Measurements from ENCODE around the gene PRSS57. TPM values are rescaled to one million over a fixed set of nuclear protein-coding genes. Genes with fewer than 3 reads are reported as not detected.
"Not testable (repeated sequence)": the region's sequence is repeated elsewhere in the genome, so short reads cannot be mapped to it uniquely, and the experiment has no call there.

PRSS57 gene
- total RNA-seq, result 1 to 10 TPM in 3 of 5 donors, under 1 TPM in 1, not detected in 1; 0.86 to 2.5 (median 1.7) TPM
- total RNA-seq (2013), result 0.48 TPM
- total RNA-seq, result 0.04 to 4.1 (median 0.74) reads per million in 29 experiments

GRCh38 chr19:695352-695949 lies at the start of gene PRSS57:
TSS of gene PRSS57 (minus strand) at chr19:695452. CDS start at chr19:695430, 22 bp downstream.
- CTCF ChIA-PET, result no interaction called here
- H3K4me3 ChIP-seq (ENCODE audit: control insufficient read depth in 1 of 2, extremely low read depth in 1 of 2, low read length in 1 of 2), result no peak within 1 kb of the TSS
- no peaks in the 10 kb centered on the region for H3K36me3 ChIP-seq (ENCODE audit: control insufficient read depth in 2 of 2, extremely low read depth in 1 of 2, insufficient read depth in 1 of 2, low read length in 1 of 2)
- DNase-seq, result no peak
- Mint-ChIP-seq H3K27me3 (peaks cover 7 to 29% of the 10 kb centered on the region in 2 donors), H3K36me3 (no peaks in the 10 kb centered on the region), H3K27ac (no peak within 1 kb of the TSS), H3K9me3 (no peaks in the 10 kb centered on the region), H3K4me3 (peak within 1 kb of the TSS in 1 of 3 donors; percentile 27), H3K4me1 (peaks cover 0 to 6% (median 2%) of the 10 kb centered on the region in 3 donors)
- POLR2A ChIA-PET, result no interaction called here
- no peak within 1 kb of the TSS for H3K27ac ChIP-seq (ENCODE audit: low read length)
- WGBS (ENCODE audit: insufficient coverage), result 14% methylated on average over 16 of the region's 31 CpGs
- H3K9me3 ChIP-seq, result no peaks in the 10 kb centered on the region
- ATAC-seq (replicated peaks in 1 of 4), result peak in 1 of 4 experiments; percentile 33
- peaks cover 0 to 51% of the 10 kb centered on the region in 2 experiments for H3K27me3 ChIP-seq (replicated peaks in 1 of 2; ENCODE audit: control insufficient read depth in 2 of 2, extremely low read depth in 1 of 2, insufficient read depth in 2 of 2, low read length in 1 of 2)
- peaks cover 0 to 14% of the 10 kb centered on the region in 2 experiments for H3K4me1 ChIP-seq (ENCODE audit: control insufficient read depth in 1 of 2, extremely low read depth in 1 of 2, insufficient read depth in 2 of 2, low read length in 2 of 2)

GRCh38 chr19:743168-743687 lies 48.0 kb upstream of the PRSS57 start:
- H3K4me3 ChIP-seq (ENCODE audit: control insufficient read depth in 1 of 2, extremely low read depth in 1 of 2, low read length in 1 of 2), result no peak overlapping the region
- no peak overlapping the region for H3K4me3 Mint-ChIP-seq
- WGBS (ENCODE audit: insufficient coverage), result 97% methylated on average over 8 of the region's 13 CpGs
- H3K27ac ChIP-seq (ENCODE audit: low read length), result no peak overlapping the region
- no peaks in the 10 kb centered on the region for H3K27me3 Mint-ChIP-seq
- no peaks in the 10 kb centered on the region for H3K9me3 Mint-ChIP-seq
- H3K27me3 ChIP-seq (replicated peaks in 1 of 2; ENCODE audit: control insufficient read depth in 2 of 2, extremely low read depth in 1 of 2, insufficient read depth in 2 of 2, low read length in 1 of 2), result peaks cover 0 to 33% of the 10 kb centered on the region in 2 experiments
- ATAC-seq (replicated peaks in 1 of 4) (no peak), DNase-seq (no peak)
- POLR2A ChIA-PET, result interaction anchor here in 1 of 2 donors (0.5 kb wide), 1 partner anchor 80 kb away, joined by 4 read pairs; the partner anchor contains the start of gene RNF126
- no peaks in the 10 kb centered on the region for H3K4me1 ChIP-seq (ENCODE audit: control insufficient read depth in 1 of 2, extremely low read depth in 1 of 2, insufficient read depth in 2 of 2, low read length in 2 of 2)
- H3K4me1 Mint-ChIP-seq, result no peaks in the 10 kb centered on the region
- no peaks in the 10 kb centered on the region for H3K36me3 ChIP-seq (ENCODE audit: control insufficient read depth in 2 of 2, extremely low read depth in 1 of 2, insufficient read depth in 1 of 2, low read length in 1 of 2)
- no peaks in the 10 kb centered on the region for H3K36me3 Mint-ChIP-seq
- no peak overlapping the region for H3K27ac Mint-ChIP-seq
- H3K9me3 ChIP-seq, result no peaks in the 10 kb centered on the region
- CTCF ChIA-PET, result no interaction called here

- no peaks in the 10 kb centered on the region for H3K9me3 Mint-ChIP-seq
- H3K27ac ChIP-seq (ENCODE audit: low read length), result no peak overlapping the region
- H3K27me3 Mint-ChIP-seq, result no peaks in the 10 kb centered on the region
- H3K4me1 Mint-ChIP-seq, result no peaks in the 10 kb centered on the region
- peaks cover 0 to 3% of the 10 kb centered on the region in 2 experiments for H3K4me1 ChIP-seq (ENCODE audit: control insufficient read depth in 1 of 2, extremely low read depth in 1 of 2, insufficient read depth in 2 of 2, low read length in 2 of 2)
- H3K36me3 Mint-ChIP-seq, result no peaks in the 10 kb centered on the region
- H3K4me3 ChIP-seq (ENCODE audit: control insufficient read depth in 1 of 2, extremely low read depth in 1 of 2, low read length in 1 of 2), result no peak overlapping the region
- no peak for DNase-seq
- H3K27ac Mint-ChIP-seq, result no peak overlapping the region
- WGBS (ENCODE audit: insufficient coverage), result 94% methylated on average over 18 of the region's 24 CpGs
- peaks cover 0 to 32% of the 10 kb centered on the region in 2 experiments for H3K27me3 ChIP-seq (replicated peaks in 1 of 2; ENCODE audit: control insufficient read depth in 2 of 2, extremely low read depth in 1 of 2, insufficient read depth in 2 of 2, low read length in 1 of 2)
- ChIA-PET POLR2A (no interaction called here), CTCF (no interaction called here)
- H3K4me3 Mint-ChIP-seq, result no peak overlapping the region
- H3K9me3 ChIP-seq, result no peaks in the 10 kb centered on the region
- no peaks in the 10 kb centered on the region for H3K36me3 ChIP-seq (ENCODE audit: control insufficient read depth in 2 of 2, extremely low read depth in 1 of 2, insufficient read depth in 1 of 2, low read length in 1 of 2)
- no peak for ATAC-seq (replicated peaks in 1 of 4)
Measured at GRCh38 chr19:742540-743075, 47.4 kb upstream of the PRSS57 start.

GRCh38 chr19:741506-742131 lies 46.4 kb upstream of the PRSS57 start:
- POLR2A ChIA-PET, result no interaction called here
- DNase-seq (peak in 1 of 35 experiments; percentile 24), ATAC-seq (replicated peaks in 1 of 4) (peak in 2 of 4 experiments; percentile 29 to 40)
- peaks cover 0 to 2% of the 10 kb centered on the region in 2 donors for H3K27me3 Mint-ChIP-seq
- no peaks in the 10 kb centered on the region for H3K36me3 Mint-ChIP-seq
- Histone ChIP-seq H3K36me3 (ENCODE audit: control insufficient read depth in 2 of 2, extremely low read depth in 1 of 2, insufficient read depth in 1 of 2, low read length in 1 of 2) (no peaks in the 10 kb centered on the region), H3K4me1 (ENCODE audit: control insufficient read depth in 1 of 2, extremely low read depth in 1 of 2, insufficient read depth in 2 of 2, low read length in 2 of 2) (peaks cover 0 to 5% of the 10 kb centered on the region in 2 experiments), H3K9me3 (no peaks in the 10 kb centered on the region), H3K4me3 (ENCODE audit: control insufficient read depth in 1 of 2, extremely low read depth in 1 of 2, low read length in 1 of 2) (no peak overlapping the region), H3K27ac (ENCODE audit: low read length) (no peak overlapping the region), H3K27me3 (replicated peaks in 1 of 2; ENCODE audit: control insufficient read depth in 2 of 2, extremely low read depth in 1 of 2, insufficient read depth in 2 of 2, low read length in 1 of 2) (peaks cover 0 to 41% of the 10 kb centered on the region in 2 experiments)
- CTCF ChIA-PET, result no interaction called here
- 80% methylated on average over 11 of the region's 19 CpGs for WGBS (ENCODE audit: insufficient coverage)
- no peaks in the 10 kb centered on the region for H3K9me3 Mint-ChIP-seq
- H3K27ac Mint-ChIP-seq, result no peak overlapping the region
- H3K4me1 Mint-ChIP-seq, result peaks cover 0 to 6% (median 0%) of the 10 kb centered on the region in 3 donors
- no peak overlapping the region for H3K4me3 Mint-ChIP-seq

- H3K4me1 ChIP-seq (ENCODE audit: control insufficient read depth in 1 of 2, extremely low read depth in 1 of 2, insufficient read depth in 2 of 2, low read length in 2 of 2); H3K4me3 Mint-ChIP-seq; H3K36me3 ChIP-seq (ENCODE audit: control insufficient read depth in 2 of 2, extremely low read depth in 1 of 2, insufficient read depth in 1 of 2, low read length in 1 of 2); H3K27ac ChIP-seq (ENCODE audit: low read length); H3K36me3 Mint-ChIP-seq; CTCF ChIA-PET; H3K4me1 Mint-ChIP-seq; ATAC-seq (replicated peaks in 1 of 4); POLR2A ChIA-PET; H3K4me3 ChIP-seq (ENCODE audit: control insufficient read depth in 1 of 2, extremely low read depth in 1 of 2, low read length in 1 of 2); H3K9me3 ChIP-seq; H3K27ac Mint-ChIP-seq; DNase-seq; H3K27me3 Mint-ChIP-seq; H3K9me3 Mint-ChIP-seq: not testable (repeated sequence)
- peaks cover 0 to 43% of the 10 kb centered on the region in 2 experiments for H3K27me3 ChIP-seq (replicated peaks in 1 of 2; ENCODE audit: control insufficient read depth in 2 of 2, extremely low read depth in 1 of 2, insufficient read depth in 2 of 2, low read length in 1 of 2)
- 91% methylated on average over 9 of the region's 16 CpGs for WGBS (ENCODE audit: insufficient coverage)
Measured at GRCh38 chr19:740816-741505, 45.7 kb upstream of the PRSS57 start.

GRCh38 chr19:739998-740715 lies 44.9 kb upstream of the PRSS57 start:
- no peaks in the 10 kb centered on the region for H3K9me3 Mint-ChIP-seq
- Histone ChIP-seq H3K36me3 (ENCODE audit: control insufficient read depth in 2 of 2, extremely low read depth in 1 of 2, insufficient read depth in 1 of 2, low read length in 1 of 2) (no peaks in the 10 kb centered on the region), H3K9me3 (no peaks in the 10 kb centered on the region), H3K27me3 (replicated peaks in 1 of 2; ENCODE audit: control insufficient read depth in 2 of 2, extremely low read depth in 1 of 2, insufficient read depth in 2 of 2, low read length in 1 of 2) (peaks cover 0 to 43% of the 10 kb centered on the region in 2 experiments), H3K4me3 (ENCODE audit: control insufficient read depth in 1 of 2, extremely low read depth in 1 of 2, low read length in 1 of 2) (no peak overlapping the region), H3K27ac (ENCODE audit: low read length) (no peak overlapping the region), H3K4me1 (ENCODE audit: control insufficient read depth in 1 of 2, extremely low read depth in 1 of 2, insufficient read depth in 2 of 2, low read length in 2 of 2) (peaks cover 0 to 5% of the 10 kb centered on the region in 2 experiments)
- ChIA-PET CTCF (no interaction called here), POLR2A (no interaction called here)
- peaks cover 0 to 2% of the 10 kb centered on the region in 2 donors for H3K27me3 Mint-ChIP-seq
- DNase-seq (no peak), ATAC-seq (replicated peaks in 1 of 4) (no peak)
- H3K4me3 Mint-ChIP-seq, result no peak overlapping the region
- no peaks in the 10 kb centered on the region for H3K36me3 Mint-ChIP-seq
- H3K27ac Mint-ChIP-seq, result no peak overlapping the region
- 90% methylated on average over 32 of the region's 36 CpGs for WGBS (ENCODE audit: insufficient coverage)
- peaks cover 0 to 6% (median 0%) of the 10 kb centered on the region in 3 donors for H3K4me1 Mint-ChIP-seq

All from T-cell (primary cell).